ENCODE data around the gene SEMA5A.

SEMA5A gene

GRCh38 chr5:9370256-9370655 lies 175.6 kb downstream of the SEMA5A start:
- Histone ChIP-seq H3K4me1 (ENCODE audit: control insufficient read depth in 1 of 2, insufficient read depth in 1 of 2, low read depth in 1 of 2, low read length in 1 of 2) (no peaks in the 10 kb centered on the region), H3K27ac (no peak overlapping the region), H3K36me3 (no peaks in the 10 kb centered on the region), H3K4me3 (ENCODE audit: low read depth in 1 of 2, low read length in 1 of 2) (no peak overlapping the region), H3K27me3 (no peaks in the 10 kb centered on the region), H3K9me3 (no peaks in the 10 kb centered on the region)
- TF ChIP-seq, protein P1, sequence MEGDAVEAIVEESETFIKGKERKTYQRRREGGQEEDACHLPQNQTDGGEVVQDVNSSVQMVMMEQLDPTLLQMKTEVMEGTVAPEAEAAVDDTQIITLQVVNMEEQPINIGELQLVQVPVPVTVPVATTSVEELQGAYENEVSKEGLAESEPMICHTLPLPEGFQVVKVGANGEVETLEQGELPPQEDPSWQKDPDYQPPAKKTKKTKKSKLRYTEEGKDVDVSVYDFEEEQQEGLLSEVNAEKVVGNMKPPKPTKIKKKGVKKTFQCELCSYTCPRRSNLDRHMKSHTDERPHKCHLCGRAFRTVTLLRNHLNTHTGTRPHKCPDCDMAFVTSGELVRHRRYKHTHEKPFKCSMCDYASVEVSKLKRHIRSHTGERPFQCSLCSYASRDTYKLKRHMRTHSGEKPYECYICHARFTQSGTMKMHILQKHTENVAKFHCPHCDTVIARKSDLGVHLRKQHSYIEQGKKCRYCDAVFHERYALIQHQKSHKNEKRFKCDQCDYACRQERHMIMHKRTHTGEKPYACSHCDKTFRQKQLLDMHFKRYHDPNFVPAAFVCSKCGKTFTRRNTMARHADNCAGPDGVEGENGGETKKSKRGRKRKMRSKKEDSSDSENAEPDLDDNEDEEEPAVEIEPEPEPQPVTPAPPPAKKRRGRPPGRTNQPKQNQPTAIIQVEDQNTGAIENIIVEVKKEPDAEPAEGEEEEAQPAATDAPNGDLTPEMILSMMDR (IDR thresholded peaks at IDR 0.05) = no peak

DNA sequence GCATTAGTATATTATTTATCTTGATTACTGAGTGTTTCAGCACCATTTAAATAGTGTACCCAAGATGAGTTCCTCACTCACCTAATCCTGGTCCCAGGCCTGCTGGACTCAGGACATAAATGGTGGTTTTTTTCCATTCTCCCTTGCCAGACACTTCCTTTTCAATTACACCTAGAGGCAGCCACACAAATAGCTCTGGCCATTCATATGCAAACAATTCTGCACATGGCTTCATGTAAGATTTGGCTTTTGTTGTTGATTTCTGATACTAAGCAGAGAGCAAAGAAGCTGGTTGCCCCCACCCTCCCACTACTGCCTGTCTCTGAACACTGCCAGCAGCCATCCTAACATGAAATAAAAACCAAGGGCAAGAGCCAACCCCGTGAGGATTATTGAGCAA lies 180.4 kb downstream of the SEMA5A start:
- Histone ChIP-seq H3K27ac (no peak overlapping the region), H3K4me1 (ENCODE audit: control insufficient read depth in 1 of 2, insufficient read depth in 1 of 2, low read depth in 1 of 2, low read length in 1 of 2) (no peaks in the 10 kb centered on the region), H3K27me3 (no peaks in the 10 kb centered on the region), H3K4me3 (ENCODE audit: low read depth in 1 of 2, low read length in 1 of 2) (no peak overlapping the region), H3K9me3 (no peaks in the 10 kb centered on the region), H3K36me3 (no peaks in the 10 kb centered on the region)
- TF ChIP-seq, protein P1 (IDR thresholded peaks at IDR 0.05) = no peak

DNA sequence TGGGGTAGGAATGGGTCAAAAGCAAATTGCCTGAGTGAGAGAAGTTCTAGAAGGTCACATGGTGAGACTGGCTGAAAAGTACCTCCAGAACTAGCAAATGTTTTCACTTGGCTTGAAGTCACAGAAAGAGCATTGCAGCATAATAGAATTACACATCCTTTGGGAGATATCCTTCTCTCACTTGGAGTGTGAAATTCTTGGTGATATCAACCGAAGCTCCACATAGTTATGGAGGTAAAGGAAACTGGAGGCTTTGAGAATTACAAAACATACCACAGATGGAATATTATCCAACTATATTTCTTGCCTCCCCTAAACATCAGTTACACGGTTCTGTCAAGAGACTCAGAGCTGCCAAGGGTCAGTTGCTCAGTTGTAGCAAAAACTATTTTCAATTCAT lies 182.4 kb downstream of the SEMA5A start:
- H3K27me3 ChIP-seq = no peaks in the 10 kb centered on the region
- H3K9me3 ChIP-seq = no peaks in the 10 kb centered on the region
- no peak overlapping the region for H3K4me3 ChIP-seq (ENCODE audit: low read depth in 1 of 2, low read length in 1 of 2)
- no peaks in the 10 kb centered on the region for H3K36me3 ChIP-seq
- no peaks in the 10 kb centered on the region for H3K4me1 ChIP-seq (ENCODE audit: control insufficient read depth in 1 of 2, insufficient read depth in 1 of 2, low read depth in 1 of 2, low read length in 1 of 2)
- TF ChIP-seq, protein P1 (IDR thresholded peaks at IDR 0.05) = no peak
- no peak overlapping the region for H3K27ac ChIP-seq

DNA sequence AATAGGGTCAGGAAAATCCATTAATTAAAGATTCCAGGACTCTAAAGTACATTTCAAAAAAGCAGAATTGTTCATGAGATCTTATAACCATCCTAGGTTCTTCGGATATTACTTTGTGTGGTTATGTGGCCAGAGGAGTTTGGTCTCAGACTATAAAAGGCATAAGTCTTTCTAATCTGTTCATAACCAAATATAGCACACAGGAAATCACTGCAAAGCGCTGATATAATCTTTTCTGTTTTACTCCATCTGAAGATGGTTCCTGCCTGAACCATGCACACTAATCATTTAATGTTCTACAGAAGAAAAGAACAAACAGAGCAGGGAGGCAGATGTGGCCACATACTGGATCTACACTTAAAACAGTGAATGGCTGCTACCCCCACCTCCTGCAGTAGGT lies 182.8 kb downstream of the SEMA5A start:
- TF ChIP-seq, protein P1 (IDR thresholded peaks at IDR 0.05) = no peak
- no peak overlapping the region for H3K4me3 ChIP-seq (ENCODE audit: low read depth in 1 of 2, low read length in 1 of 2)
- no peaks in the 10 kb centered on the region for H3K36me3 ChIP-seq
- no peaks in the 10 kb centered on the region for H3K9me3 ChIP-seq
- H3K4me1 ChIP-seq (ENCODE audit: control insufficient read depth in 1 of 2, insufficient read depth in 1 of 2, low read depth in 1 of 2, low read length in 1 of 2) = no peaks in the 10 kb centered on the region
- no peaks in the 10 kb centered on the region for H3K27me3 ChIP-seq
- no peak overlapping the region for H3K27ac ChIP-seq

- Histone ChIP-seq H3K4me1 (ENCODE audit: control insufficient read depth in 1 of 2, insufficient read depth in 1 of 2, low read depth in 1 of 2, low read length in 1 of 2) (no peaks in the 10 kb centered on the region), H3K27me3 (no peaks in the 10 kb centered on the region), H3K27ac (no peak overlapping the region), H3K36me3 (no peaks in the 10 kb centered on the region), H3K4me3 (ENCODE audit: low read depth in 1 of 2, low read length in 1 of 2) (no peak overlapping the region), H3K9me3 (no peaks in the 10 kb centered on the region)
- TF ChIP-seq, protein P1 (IDR thresholded peaks at IDR 0.05) = no peak
Observed at GRCh38 chr5:9362600-9362999, 183.3 kb downstream of the SEMA5A start.

DNA sequence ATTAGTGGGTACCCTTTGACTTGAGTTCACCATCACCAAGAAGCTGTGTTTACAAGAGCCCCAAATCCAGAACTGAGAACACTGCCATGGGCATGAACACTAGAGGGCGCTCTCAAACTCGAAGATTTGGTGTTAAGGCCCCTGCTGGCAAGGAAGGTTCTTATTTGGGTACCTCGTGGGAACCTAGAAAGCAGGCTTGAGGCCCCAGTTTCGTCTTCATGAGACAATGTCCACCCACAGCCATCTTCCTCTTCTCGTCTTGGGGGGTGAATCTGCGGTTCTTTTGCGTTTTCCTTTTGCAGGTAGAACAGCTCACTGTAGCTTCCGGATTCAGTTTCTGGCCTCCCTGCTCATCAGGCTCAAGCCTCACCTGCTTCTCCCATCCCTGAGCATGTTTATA lies 184.0 kb downstream of the SEMA5A start:
- no peak overlapping the region for H3K27ac ChIP-seq
- H3K27me3 ChIP-seq = no peaks in the 10 kb centered on the region
- no peaks in the 10 kb centered on the region for H3K9me3 ChIP-seq
- H3K4me1 ChIP-seq (ENCODE audit: control insufficient read depth in 1 of 2, insufficient read depth in 1 of 2, low read depth in 1 of 2, low read length in 1 of 2) = no peaks in the 10 kb centered on the region
- H3K36me3 ChIP-seq = no peaks in the 10 kb centered on the region
- TF ChIP-seq, protein P1 (IDR thresholded peaks at IDR 0.05) = no peak
- no peak overlapping the region for H3K4me3 ChIP-seq (ENCODE audit: low read depth in 1 of 2, low read length in 1 of 2)

Data from neutrophil (primary cell).